SU-DHL-6 (cell line): Measurements from ENCODE around the gene SRSF5.

Source experiments
- EZH2phosphoT487 ChIP-seq: fragments of 200-600 bp; sonication (generic), shearing (Covaris generic); conservative IDR thresholded peaks from 2 replicates; pipeline ENCODE4 v1.6.1; 2018; ENCODE audit warnings: mild to moderate bottlenecking, antibody characterized with exemption, low read length, moderate library complexity, mixed read lengths
- TF ChIP-seq, protein P1 (sequence below): fragments of 200-600 bp; sonication (generic); IDR thresholded peaks from one replicate; pipeline ENCODE4 v1.5.1; 2017; ENCODE audit warnings: antibody characterized with exemption, mild to moderate bottlenecking, low read length, moderate library complexity; ENCODE audit not compliant: insufficient read depth, poor library complexity, severe bottlenecking

DNA sequence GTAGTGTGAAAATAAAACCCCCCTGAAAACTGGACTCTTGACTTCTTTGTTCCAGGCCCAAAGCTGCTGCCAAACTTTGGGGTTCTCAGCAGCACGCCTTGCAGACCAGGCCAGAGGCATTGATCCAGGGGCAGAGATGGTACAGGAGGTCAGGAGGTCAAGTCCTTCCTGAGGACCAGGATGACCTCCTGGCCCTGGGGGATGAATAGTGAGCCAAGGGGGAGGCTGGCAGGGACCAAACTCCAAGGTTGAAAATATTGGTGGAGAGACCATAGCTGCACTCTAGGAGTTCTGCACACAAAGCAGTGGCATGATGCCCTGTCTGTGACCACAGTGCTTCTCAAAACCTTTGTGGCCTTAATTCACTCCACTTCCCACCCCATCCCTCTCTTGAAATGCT, 18.0 kb downstream of the SRSF5 start:
- TF ChIP-seq, protein P1, sequence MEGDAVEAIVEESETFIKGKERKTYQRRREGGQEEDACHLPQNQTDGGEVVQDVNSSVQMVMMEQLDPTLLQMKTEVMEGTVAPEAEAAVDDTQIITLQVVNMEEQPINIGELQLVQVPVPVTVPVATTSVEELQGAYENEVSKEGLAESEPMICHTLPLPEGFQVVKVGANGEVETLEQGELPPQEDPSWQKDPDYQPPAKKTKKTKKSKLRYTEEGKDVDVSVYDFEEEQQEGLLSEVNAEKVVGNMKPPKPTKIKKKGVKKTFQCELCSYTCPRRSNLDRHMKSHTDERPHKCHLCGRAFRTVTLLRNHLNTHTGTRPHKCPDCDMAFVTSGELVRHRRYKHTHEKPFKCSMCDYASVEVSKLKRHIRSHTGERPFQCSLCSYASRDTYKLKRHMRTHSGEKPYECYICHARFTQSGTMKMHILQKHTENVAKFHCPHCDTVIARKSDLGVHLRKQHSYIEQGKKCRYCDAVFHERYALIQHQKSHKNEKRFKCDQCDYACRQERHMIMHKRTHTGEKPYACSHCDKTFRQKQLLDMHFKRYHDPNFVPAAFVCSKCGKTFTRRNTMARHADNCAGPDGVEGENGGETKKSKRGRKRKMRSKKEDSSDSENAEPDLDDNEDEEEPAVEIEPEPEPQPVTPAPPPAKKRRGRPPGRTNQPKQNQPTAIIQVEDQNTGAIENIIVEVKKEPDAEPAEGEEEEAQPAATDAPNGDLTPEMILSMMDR = no peak
- TF ChIP-seq EZH2phosphoT487 = no peak
